Breast epithelium (tissue), 4 donors: ENCODE results near the gene PGRMC1. TPM values are rescaled to one million over a fixed set of nuclear protein-coding genes. Genes with fewer than 3 reads are reported as not detected.
A peak's percentile ranks its signal among the peaks of the same experiment; 100 is the strongest.
"Not testable (repeated sequence)": the region's sequence is repeated elsewhere in the genome, so short reads cannot be mapped to it uniquely, and the experiment has no call there.

Experiments used
- DNase-seq, 2 donors: peaks; one replicate each; pipeline ENCODE4 v3.0.0-alpha.2; 2019; ENCODE audit warnings: low spot score in 2 of 2
- H3K27ac ChIP-seq, 2 donors: fragments of 200-600 bp; sonication (generic) in 1 of 2; one replicate each; pipeline ENCODE4 v1.5.1; 2016 to 2019; ENCODE audit warnings: mild to moderate bottlenecking in 1 of 2
- H3K27me3 ChIP-seq, 2 donors: fragments of 200-600 bp; sonication (generic) in 1 of 2; one replicate each; pipeline versions ENCODE4 v1.5.1 to v1.6.0; 2017 to 2019; ENCODE audit warnings: control low read depth in 1 of 2, mild to moderate bottlenecking in 1 of 2
- H3K36me3 ChIP-seq: fragments of 200-600 bp; one replicate; pipeline ENCODE4 v1.5.1; 2019
- H3K4me1 ChIP-seq, 2 donors: fragments of 200-600 bp; sonication (generic); one replicate each; pipeline ENCODE4 v1.5.1; 2016 to 2019; ENCODE audit warnings: control low read depth in 1 of 2
- H3K4me3 ChIP-seq, 3 donors: fragments of 200-600 bp; sonication (generic); 1 replicate in 2 of 3; 2 replicates in 1 of 3; pipeline ENCODE4 v1.5.1; 2016 to 2019; ENCODE audit warnings: mild to moderate bottlenecking in 3 of 3, moderate library complexity in 2 of 3
- H3K9me3 ChIP-seq, 2 donors: fragments of 200-600 bp; sonication (generic) in 1 of 2; one replicate each; pipeline ENCODE4 v1.5.1; 2016 to 2019; ENCODE audit warnings: control low read depth in 1 of 2
- POLR2A ChIP-seq: fragments of 450-650 bp; IDR thresholded peaks from one replicate; pipeline ENCODE4 v1.6.1; 2016; ENCODE audit warnings: antibody characterized with exemption, mild to moderate bottlenecking, moderate library complexity
- POLR2AphosphoS5 ChIP-seq, 3 donors: sonication (generic); formaldehyde crosslinking; IDR thresholded peaks; one replicate each; pipeline ENCODE4 v1.6.1; 2017; ENCODE audit warnings: antibody characterized with exemption in 3 of 3
- intact Hi-C: fragments of 100-400 bp; cut with DNase I; formaldehyde crosslinking; loops from one replicate; pipeline ENCODE4 v1.15.1; 2023; ENCODE audit warnings: low total_unique reads
- total RNA-seq, 3 donors: library from RNA; depleted of rRNA; stranded (reverse); fragments of >200 nt; gene quantifications; one replicate each; pipeline ENCODE4 v1.1.0, GENCODE V29; 2016
- TF ChIP-seq, protein P1 (sequence below), 3 donors: fragments of 450-650 bp; IDR thresholded peaks; one replicate each; pipeline ENCODE4 v1.5.1; 2016 to 2017; ENCODE audit warnings: antibody characterized with exemption in 3 of 3, mild to moderate bottlenecking in 3 of 3, moderate library complexity in 3 of 3

The PGRMC1 gene
- total RNA-seq, 3 donors from 2014 or later: 118 to 217 (median 177) TPM

DNA sequence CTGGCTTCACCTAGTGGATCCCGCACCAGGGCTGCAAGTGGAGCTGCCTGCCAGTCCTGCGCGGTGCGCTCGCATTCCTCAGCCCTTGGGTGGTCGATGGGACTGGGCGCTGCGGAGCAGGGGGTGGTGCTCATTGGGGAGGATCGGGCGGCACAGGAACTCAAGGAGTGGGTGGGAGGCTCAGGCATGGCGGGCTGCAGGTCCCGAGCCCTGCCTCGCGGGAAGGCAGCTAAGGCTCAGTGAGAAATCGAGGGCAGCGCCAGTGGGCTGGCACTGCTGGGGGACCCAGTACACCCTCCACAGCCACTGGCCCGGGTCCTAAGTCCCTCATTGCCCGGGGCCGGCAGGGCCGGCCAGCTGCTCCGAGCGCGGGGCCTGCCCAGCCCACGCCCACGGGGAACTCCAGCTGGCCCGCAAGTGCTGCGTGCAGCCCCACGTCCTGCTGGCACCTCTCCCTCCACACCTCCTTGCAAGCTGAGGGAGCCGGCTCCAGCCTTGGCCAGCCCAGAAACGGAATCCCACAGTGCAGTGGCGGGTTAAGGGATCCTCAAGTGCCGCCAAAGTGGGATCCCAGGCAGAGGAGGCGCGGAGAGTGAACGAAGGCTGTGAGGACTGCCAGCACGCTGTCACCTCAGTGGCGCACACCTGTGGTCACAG is 27.6 kb upstream of the PGRMC1 start:
- no peak for TF ChIP-seq POLR2AphosphoS5 (IDR thresholded peaks at IDR 0.05)
- TF ChIP-seq, protein P1, sequence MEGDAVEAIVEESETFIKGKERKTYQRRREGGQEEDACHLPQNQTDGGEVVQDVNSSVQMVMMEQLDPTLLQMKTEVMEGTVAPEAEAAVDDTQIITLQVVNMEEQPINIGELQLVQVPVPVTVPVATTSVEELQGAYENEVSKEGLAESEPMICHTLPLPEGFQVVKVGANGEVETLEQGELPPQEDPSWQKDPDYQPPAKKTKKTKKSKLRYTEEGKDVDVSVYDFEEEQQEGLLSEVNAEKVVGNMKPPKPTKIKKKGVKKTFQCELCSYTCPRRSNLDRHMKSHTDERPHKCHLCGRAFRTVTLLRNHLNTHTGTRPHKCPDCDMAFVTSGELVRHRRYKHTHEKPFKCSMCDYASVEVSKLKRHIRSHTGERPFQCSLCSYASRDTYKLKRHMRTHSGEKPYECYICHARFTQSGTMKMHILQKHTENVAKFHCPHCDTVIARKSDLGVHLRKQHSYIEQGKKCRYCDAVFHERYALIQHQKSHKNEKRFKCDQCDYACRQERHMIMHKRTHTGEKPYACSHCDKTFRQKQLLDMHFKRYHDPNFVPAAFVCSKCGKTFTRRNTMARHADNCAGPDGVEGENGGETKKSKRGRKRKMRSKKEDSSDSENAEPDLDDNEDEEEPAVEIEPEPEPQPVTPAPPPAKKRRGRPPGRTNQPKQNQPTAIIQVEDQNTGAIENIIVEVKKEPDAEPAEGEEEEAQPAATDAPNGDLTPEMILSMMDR (IDR thresholded peaks at IDR 0.05): no peak
- intact Hi-C loops: no loop called here

DNA sequence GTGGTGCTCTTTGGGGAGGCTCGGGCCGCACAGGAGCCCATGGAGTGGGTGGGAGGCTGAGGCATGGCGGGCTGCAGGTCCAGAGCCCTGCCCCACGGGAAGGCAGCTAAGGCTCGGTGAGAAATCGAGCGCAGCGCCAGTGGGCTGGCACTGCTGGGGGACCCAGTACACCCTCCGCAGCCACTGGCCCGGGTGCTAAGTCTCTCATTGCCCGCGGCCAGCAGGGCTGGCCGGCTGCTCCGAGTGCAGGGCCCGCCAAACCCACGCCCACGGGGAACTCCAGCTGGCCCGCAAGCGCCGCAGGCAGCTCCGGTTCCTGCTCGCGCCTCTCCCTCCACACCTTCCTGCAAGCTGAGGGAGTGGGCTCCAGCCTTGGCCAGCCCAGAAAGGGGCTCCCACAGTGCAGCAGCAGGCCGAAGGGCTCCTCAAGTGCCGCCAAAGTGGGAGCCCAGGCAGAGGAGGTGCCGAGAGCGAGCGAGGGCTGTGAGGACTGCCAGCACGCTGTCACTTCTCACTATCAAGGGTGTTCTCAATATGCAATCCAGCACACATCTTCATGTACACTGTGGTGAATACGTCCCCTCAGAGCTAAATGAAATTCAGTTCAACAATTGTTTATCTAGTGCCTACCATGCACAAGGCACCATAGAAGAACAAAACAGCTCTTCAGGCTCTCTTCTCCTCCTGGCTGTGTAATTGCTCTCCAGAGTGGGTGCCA is 25.0 kb upstream of the PGRMC1 start:
- DNase-seq, H3K9me3 ChIP-seq, H3K4me3 ChIP-seq, intact Hi-C loops, H3K36me3 ChIP-seq, H3K27ac ChIP-seq, H3K4me1 ChIP-seq: not testable (repeated sequence)
- peaks cover 0 to 40% of the 10 kb centered on the region in 2 donors for H3K27me3 ChIP-seq

More for the DNA sequence above, 27.6 kb upstream of the PGRMC1 start:
- Histone ChIP-seq H3K4me1 (no peaks in the 10 kb centered on the region), H3K27ac (no peak overlapping the region), H3K9me3 (no peaks in the 10 kb centered on the region), H3K4me3 (no peak overlapping the region), H3K27me3 (peaks cover 0 to 38% of the 10 kb centered on the region in 2 donors), H3K36me3 (no peaks in the 10 kb centered on the region)
- no peak for DNase-seq

DNA sequence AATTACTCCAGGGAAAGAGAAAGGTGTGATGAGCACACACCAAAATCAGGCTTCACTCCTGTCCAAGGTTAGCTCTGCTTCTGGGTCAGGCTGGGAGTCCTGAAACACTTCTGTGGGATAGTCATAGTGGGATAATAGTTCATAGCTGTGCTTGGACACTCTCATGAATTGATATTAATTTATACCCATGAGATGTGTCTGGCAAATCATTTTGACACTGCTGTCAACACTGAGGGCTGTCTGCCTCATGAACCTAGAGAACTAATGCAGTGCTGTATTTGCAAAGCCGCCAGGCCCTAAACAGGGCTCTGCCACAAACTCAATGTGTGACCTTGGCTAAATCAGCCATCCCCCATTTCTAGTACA is 24.5 kb upstream of the PGRMC1 start:
- DNase-seq: no peak
- intact Hi-C loops: no loop called here
- H3K4me3 ChIP-seq: no peak overlapping the region
- TF ChIP-seq POLR2AphosphoS5 (IDR thresholded peaks at IDR 0.05) (no peak), POLR2A (no peak)
- TF ChIP-seq, protein P1 (IDR thresholded peaks at IDR 0.05): no peak
- H3K27ac ChIP-seq: no peak overlapping the region
- peaks cover 0 to 38% of the 10 kb centered on the region in 2 donors for H3K27me3 ChIP-seq
- no peaks in the 10 kb centered on the region for H3K36me3 ChIP-seq
- H3K4me1 ChIP-seq: no peaks in the 10 kb centered on the region
- no peaks in the 10 kb centered on the region for H3K9me3 ChIP-seq

DNA sequence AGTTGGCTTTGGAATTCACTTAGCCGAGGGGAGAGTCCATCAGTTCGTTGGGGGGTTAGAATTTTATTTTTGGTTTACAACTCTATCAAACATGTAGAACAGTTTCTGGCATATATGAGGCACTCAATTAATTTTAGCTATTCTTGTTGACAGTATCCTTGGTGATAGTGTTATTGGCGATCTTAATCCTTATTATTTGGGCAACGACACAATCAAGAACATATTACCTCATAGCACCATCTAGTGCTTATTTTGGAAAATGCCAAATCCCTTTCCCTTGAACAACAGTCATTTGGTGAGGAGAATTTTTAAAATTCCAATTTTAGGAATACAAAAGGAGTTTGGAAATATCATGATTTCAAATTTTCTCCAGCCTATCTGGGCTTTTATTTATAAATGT is 17.9 kb upstream of the PGRMC1 start:
- no peak overlapping the region for H3K4me3 ChIP-seq
- no peak overlapping the region for H3K27ac ChIP-seq
- DNase-seq: no peak
- H3K4me1 ChIP-seq: no peaks in the 10 kb centered on the region
- no peaks in the 10 kb centered on the region for H3K36me3 ChIP-seq
- H3K9me3 ChIP-seq: no peaks in the 10 kb centered on the region
- TF ChIP-seq POLR2A (no peak), POLR2AphosphoS5 (IDR thresholded peaks at IDR 0.05) (no peak)
- TF ChIP-seq, protein P1 (IDR thresholded peaks at IDR 0.05): peak in 1 of 3 donors; percentile 28
- intact Hi-C loops: no loop called here
- peaks cover 0 to 39% of the 10 kb centered on the region in 2 donors for H3K27me3 ChIP-seq

DNA sequence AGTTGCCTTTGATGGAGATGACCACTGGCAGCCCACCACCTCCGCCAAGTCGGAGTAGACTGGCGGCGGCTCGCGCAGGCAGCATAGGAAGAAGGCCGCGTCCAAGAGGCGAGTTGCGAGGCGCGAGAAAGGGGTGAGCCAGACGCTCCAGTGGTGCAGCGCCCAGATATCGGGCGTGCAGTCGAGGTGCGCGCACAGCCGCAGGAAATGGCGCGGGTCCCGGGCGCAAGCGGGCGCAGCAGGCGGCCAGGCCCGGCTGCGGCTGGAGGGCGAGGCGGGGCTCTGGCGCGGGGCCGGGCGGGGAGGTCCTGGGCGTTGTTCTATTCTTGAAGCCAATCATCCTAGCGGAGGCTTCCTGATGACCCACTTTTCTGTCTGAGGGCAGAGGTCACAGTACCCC is 13.2 kb upstream of the PGRMC1 start:
- intact Hi-C loops: no loop called here
- Histone ChIP-seq H3K27me3 (peaks cover 0 to 42% of the 10 kb centered on the region in 2 donors), H3K4me3 (no peak overlapping the region), H3K27ac (no peak overlapping the region), H3K9me3 (no peaks in the 10 kb centered on the region), H3K4me1 (no peaks in the 10 kb centered on the region), H3K36me3 (no peaks in the 10 kb centered on the region)
- DNase-seq: no peak
- TF ChIP-seq, protein P1 (IDR thresholded peaks at IDR 0.05): no peak
- TF ChIP-seq POLR2A (no peak), POLR2AphosphoS5 (IDR thresholded peaks at IDR 0.05) (no peak)
